HuH-7.5 (cell line): Measurements from ENCODE around the gene DRICH1.
"Not testable (repeated sequence)": the region's sequence is repeated elsewhere in the genome, so short reads cannot be mapped to it uniquely, and the experiment has no call there.

Experiments used
- DNase-seq: peaks from one replicate; pipeline ENCODE4 v3.0.0; 2011; ENCODE audit warnings: low spot score

Gene DRICH1

DNA sequence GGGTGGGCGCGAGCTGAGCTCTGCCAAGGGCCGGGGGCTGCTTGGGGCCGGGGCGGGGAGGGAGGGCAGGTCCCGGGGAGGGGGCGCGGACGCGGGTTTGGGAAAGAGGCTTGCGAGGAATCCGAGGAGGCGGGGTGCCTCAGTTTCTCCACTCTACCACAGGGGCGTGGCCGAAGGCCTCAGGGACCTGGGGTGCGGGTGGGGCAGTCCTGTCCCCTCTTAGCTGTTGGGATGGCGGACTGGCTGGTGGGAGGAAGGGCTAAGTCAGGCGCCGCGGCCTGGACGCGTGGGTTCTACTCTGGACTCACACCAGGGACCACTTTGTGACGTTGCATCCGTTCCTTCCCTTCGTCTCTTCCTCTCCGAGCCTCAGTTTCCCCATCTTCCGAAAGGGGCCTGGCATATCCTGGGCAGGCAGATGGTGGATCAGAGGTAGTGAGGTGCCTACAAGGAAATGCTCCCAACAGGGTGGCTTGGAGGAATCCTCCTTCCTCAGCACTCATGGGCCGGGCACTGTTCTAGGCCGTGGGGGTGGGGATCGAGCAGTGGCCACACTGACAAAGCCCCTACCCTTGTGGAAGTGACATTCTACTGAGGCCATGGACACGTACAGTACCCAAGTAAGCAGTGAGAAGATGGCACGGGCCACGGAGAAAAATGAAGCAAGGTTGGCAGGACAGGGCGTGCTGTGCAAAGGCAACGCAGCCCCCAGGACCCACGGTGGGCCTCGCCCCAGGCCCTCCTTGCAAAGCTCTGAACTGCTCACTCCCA lies 65.2 kb downstream of the DRICH1 start:
- no peak for DNase-seq

DNA sequence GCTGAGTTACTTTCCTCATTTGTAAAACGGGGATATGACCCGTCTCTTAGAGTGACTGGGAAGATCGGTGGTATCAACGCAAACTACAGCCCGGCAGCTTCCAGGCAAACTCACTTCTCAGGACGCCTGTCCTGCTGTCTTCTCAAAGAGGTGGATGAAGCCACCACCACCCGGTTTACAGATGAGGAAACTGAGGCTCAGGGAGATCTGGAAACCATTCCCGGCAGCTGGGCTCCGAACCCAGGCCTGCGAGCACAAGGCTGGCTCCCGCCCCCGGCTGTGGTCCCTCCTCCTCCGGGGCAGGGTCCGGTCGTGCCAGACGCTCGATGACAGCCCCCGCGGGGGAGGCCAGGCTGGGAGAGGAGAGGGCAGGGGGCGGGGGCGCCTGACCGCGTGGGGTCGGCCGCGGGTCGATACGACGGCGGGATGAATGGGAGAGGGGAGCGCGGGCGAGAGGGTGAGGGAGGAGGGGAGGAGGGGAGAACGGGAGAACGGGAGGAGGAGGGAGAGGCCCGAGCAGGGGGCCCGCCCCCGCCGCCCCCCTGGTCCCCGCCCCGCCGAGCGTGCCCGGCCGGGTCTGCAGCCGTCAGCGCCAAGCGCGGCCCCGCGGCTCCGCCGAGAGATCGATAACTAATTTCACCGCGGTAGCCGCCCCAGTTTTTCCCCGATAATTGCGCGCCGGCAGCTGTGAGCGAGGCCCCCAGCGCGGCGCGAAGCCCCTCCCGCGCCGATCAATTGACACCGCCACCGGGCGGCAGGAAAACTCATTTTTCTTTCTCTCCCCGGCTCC lies 66.0 kb downstream of the DRICH1 start:
- DNase-seq = peak; percentile 86

DNA sequence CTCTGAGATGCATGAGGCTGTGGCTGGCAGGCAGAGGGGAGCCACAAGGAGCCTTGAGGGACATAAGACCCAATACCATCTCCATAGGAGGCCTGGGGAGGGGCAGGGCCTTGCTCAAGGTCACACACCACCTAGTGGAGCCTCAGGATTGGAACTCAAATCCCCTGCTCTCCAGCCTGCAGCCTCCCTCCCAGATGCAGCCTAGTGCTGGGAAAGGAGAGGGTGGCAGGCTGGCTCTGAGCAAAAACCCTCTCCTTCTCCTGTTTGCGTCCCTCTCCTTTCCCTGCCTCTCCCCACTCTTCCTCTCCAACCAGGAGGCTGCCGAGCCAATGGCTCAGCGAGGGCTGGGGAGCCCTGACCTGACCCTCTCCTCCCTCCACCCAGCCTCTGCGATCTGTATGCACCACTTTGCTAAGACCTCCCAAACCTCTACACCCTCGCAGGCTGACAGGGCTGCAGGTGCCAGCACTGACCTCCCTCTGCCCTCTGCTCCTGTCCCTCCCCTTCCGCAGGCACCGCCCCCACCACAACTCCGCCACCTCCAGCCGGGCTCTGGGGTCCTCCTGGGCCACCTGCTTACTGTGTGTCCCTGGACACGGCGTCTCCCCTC lies 66.7 kb downstream of the DRICH1 start:
- DNase-seq = peak; percentile 78

GRCh38 chr22:23564276-23564675 lies 67.8 kb downstream of the DRICH1 start:
- DNase-seq = no peak

DNA sequence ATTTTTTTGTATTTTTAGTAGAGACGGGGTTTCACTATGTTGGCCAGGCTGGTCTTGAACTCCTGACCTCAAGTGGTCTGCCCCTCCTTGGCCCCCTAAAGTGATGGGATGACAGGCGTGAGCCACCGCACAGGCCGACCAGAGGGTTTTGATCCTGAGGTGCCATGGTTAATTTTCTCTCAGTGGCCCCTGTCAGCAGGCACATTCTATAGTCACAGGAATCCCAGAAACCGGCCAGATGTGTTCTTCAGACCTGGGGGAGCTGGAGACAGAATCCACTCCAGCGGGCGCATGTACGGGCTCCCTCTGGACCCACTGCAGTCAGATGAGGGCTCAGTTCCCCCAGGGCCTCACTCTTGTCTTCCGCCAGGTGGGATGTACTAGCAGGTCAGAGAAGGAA lies 69.0 kb downstream of the DRICH1 start:
- no peak for DNase-seq

DNA sequence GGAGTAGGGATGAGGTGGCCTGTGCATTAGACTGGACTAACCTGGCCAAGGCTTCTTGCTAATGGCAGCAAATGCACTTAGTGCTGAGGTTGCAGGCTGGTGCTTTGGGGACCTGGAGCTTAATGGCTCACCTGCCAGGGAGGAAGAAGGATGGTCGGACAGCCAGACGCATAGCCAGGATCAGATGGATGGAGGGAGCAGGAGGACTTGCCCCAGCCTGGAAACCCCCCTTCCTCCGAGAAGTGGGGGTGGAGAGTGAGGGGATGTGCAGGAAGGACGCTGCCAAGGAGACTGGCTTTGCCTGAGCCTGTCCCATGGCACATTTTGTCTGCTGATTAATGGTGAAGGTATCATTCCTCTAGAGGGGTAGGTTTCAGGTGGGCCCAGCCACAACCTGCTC lies 69.9 kb downstream of the DRICH1 start:
- DNase-seq = no peak

DNA sequence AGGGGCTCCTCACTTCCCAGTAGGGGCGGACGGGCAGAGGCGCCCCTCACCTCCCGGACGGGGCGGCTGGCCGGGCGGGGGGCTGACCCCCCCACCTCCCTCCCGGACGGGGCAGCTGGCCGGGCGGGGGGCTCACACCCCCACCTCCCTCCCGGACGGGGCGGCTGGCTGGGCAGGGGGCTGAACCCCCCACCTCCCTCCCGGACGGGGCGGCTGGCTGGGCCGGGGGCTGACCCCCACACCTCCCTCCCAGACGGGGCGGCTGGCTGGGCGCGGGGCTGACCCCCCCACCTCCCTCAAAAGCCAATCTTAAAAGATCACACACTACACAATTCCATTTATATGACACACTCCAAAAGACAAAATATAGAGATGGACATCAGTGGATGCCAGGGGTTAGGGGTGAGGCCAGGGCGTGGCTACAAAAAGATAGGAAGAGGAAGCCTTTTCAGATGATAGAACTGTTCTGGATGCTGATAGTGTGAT lies 71.1 kb downstream of the DRICH1 start:
- not testable (repeated sequence) for DNase-seq

GRCh38 chr22:23560215-23560614 lies 71.9 kb downstream of the DRICH1 start:
- DNase-seq = not testable (repeated sequence)
